Nephron (organoid): ENCODE measurements around the gene RUNX2.

Experiments used
- H3K27ac Mint-ChIP-seq, 3 experiments: 2 replicates each; pipeline ENCODE4 v1.8.0; 2020; ENCODE audit warnings: mixed read lengths in 3 of 3, mild to moderate bottlenecking in 2 of 3, moderate library complexity in 1 of 3
- H3K27me3 Mint-ChIP-seq: 2 replicates; pipeline ENCODE4 v1.8.0; 2021; ENCODE audit warnings: low read depth, mild to moderate bottlenecking, moderate library complexity, mixed read lengths
- H3K36me3 Mint-ChIP-seq: 2 replicates; pipeline ENCODE4 v1.8.0; 2020; ENCODE audit warnings: low read depth, mixed read lengths
- H3K4me1 Mint-ChIP-seq: 2 replicates; pipeline ENCODE4 v1.8.0; 2020; ENCODE audit warnings: mixed read lengths
- H3K4me3 Mint-ChIP-seq, 3 experiments: 2 replicates each; pipeline ENCODE4 v1.8.0; 2020; ENCODE audit warnings: mild to moderate bottlenecking in 3 of 3, mixed read lengths in 3 of 3, moderate library complexity in 2 of 3
- H3K9me3 Mint-ChIP-seq: 2 replicates; pipeline ENCODE4 v1.8.0; 2020; ENCODE audit warnings: mixed read lengths
- TF ChIP-seq, protein P1 (sequence below), 3 experiments: fragments of 200-600 bp; sonication (generic); IDR thresholded peaks; one replicate each; pipeline ENCODE4 v1.5.0; 2021; ENCODE audit warnings: antibody characterized with exemption in 3 of 3; ENCODE audit not compliant: unreplicated experiment in 3 of 3

The RUNX2 gene

DNA sequence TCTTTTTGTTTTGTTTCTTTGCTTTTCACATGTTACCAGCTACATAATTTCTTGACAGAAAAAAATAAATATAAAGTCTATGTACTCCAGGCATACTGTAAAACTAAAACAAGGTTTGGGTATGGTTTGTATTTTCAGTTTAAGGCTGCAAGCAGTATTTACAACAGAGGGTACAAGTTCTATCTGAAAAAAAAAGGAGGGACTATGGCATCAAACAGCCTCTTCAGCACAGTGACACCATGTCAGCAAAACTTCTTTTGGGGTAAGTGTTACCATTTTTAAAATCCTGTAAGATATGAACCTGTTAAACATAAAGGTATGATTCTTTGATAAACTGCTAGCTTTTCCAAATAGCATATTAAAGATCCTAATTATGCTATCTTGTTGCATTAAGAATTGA, 393 bp downstream of the RUNX2 start:
- H3K36me3 Mint-ChIP-seq = no peaks in the 10 kb centered on the region
- H3K27me3 Mint-ChIP-seq = no peaks in the 10 kb centered on the region
- H3K4me3 Mint-ChIP-seq = peak overlapping the region in 2 of 3 experiments; percentile 8
- H3K27ac Mint-ChIP-seq = peak overlapping the region; percentile 71 to 82 (median 77)
- TF ChIP-seq, protein P1, sequence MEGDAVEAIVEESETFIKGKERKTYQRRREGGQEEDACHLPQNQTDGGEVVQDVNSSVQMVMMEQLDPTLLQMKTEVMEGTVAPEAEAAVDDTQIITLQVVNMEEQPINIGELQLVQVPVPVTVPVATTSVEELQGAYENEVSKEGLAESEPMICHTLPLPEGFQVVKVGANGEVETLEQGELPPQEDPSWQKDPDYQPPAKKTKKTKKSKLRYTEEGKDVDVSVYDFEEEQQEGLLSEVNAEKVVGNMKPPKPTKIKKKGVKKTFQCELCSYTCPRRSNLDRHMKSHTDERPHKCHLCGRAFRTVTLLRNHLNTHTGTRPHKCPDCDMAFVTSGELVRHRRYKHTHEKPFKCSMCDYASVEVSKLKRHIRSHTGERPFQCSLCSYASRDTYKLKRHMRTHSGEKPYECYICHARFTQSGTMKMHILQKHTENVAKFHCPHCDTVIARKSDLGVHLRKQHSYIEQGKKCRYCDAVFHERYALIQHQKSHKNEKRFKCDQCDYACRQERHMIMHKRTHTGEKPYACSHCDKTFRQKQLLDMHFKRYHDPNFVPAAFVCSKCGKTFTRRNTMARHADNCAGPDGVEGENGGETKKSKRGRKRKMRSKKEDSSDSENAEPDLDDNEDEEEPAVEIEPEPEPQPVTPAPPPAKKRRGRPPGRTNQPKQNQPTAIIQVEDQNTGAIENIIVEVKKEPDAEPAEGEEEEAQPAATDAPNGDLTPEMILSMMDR (IDR thresholded peaks at IDR 0.05; ENCODE audit: unreplicated experiment in 3 of 3) = no peak
- H3K9me3 Mint-ChIP-seq = no peaks in the 10 kb centered on the region
- peaks cover 13% of the 10 kb centered on the region for H3K4me1 Mint-ChIP-seq

DNA sequence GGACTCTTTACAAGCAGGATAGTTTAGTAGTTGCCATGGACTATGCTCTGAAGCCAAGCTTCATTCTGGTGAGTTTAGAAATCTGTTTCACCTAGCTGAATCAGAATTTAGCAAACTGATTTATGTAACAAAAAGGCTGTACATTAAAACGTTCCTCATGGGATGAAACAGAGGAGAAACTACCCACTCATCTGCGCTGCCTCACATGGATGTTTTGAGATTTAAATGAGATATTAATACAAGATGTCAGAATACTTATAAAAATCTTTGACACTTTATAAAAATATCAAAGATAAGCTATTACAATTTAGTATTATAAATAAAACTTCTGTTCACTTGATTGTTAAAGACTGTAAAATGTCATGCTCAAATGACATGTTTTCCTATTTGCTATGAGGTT, 16.8 kb downstream of the RUNX2 start:
- Mint-ChIP-seq H3K4me1 (no peaks in the 10 kb centered on the region), H3K4me3 (no peak overlapping the region), H3K27ac (no peak overlapping the region), H3K27me3 (no peaks in the 10 kb centered on the region), H3K36me3 (no peaks in the 10 kb centered on the region), H3K9me3 (no peaks in the 10 kb centered on the region)
- TF ChIP-seq, protein P1 (IDR thresholded peaks at IDR 0.05; ENCODE audit: unreplicated experiment in 3 of 3) = no peak

DNA sequence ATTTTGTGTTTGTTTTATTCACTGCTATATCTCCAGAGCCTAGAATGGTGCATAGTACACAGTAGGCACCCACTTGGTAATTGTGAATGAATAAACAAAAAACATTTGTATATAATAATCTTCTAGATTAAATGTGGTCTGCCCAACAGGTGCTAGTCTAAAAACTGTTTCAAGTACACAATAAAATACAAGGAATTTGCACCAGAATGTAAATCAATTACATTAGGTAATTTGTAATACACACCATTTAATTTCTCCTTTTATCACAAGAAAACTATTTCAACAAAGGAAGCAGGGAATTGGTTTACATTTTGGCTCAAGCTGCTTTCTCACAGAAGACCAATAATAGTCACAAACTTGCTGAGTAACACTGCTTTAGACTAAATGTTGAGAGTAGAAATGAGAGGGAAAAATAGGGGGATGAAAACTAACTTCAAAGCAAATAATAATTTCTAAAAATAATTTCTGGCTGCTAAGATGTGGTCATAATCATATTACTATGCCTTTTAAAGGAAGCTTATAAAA, 22.1 kb downstream of the RUNX2 start:
- TF ChIP-seq, protein P1 (IDR thresholded peaks at IDR 0.05; ENCODE audit: unreplicated experiment in 3 of 3) = no peak
- H3K9me3 Mint-ChIP-seq = no peaks in the 10 kb centered on the region
- H3K4me1 Mint-ChIP-seq = peaks cover 5% of the 10 kb centered on the region
- no peak overlapping the region for H3K4me3 Mint-ChIP-seq
- H3K27me3 Mint-ChIP-seq = no peaks in the 10 kb centered on the region
- no peaks in the 10 kb centered on the region for H3K36me3 Mint-ChIP-seq
- no peak overlapping the region for H3K27ac Mint-ChIP-seq

DNA sequence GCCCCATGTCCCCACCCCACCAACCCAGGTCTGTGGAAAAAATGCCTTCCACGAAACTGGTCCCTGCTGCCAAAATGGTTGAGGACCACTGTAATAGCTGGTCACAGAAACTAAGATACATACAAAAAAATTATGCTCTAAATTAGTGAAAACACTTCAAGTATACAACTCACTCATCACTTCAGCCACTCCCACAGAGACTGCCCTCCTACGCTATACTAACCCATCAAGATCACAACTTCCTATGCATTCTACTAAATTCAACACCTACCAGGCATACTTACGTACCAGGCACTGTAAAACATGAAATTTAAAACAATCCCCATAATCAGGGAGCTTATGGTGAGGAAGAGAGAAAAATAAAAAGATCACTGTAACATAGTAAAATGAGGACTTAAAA, 22.9 kb downstream of the RUNX2 start:
- H3K27me3 Mint-ChIP-seq = no peaks in the 10 kb centered on the region
- H3K27ac Mint-ChIP-seq = no peak overlapping the region
- H3K36me3 Mint-ChIP-seq = no peaks in the 10 kb centered on the region
- H3K4me1 Mint-ChIP-seq = peaks cover 5% of the 10 kb centered on the region
- no peak overlapping the region for H3K4me3 Mint-ChIP-seq
- TF ChIP-seq, protein P1 (IDR thresholded peaks at IDR 0.05; ENCODE audit: unreplicated experiment in 3 of 3) = no peak
- H3K9me3 Mint-ChIP-seq = no peaks in the 10 kb centered on the region

GRCh38 chr6:45351667-45352066, 23.5 kb downstream of the RUNX2 start:
- no peak overlapping the region for H3K4me3 Mint-ChIP-seq
- TF ChIP-seq, protein P1 (IDR thresholded peaks at IDR 0.05; ENCODE audit: unreplicated experiment in 3 of 3) = no peak
- H3K4me1 Mint-ChIP-seq = peaks cover 5% of the 10 kb centered on the region
- no peak overlapping the region for H3K27ac Mint-ChIP-seq
- no peaks in the 10 kb centered on the region for H3K27me3 Mint-ChIP-seq
- H3K36me3 Mint-ChIP-seq = no peaks in the 10 kb centered on the region
- H3K9me3 Mint-ChIP-seq = no peaks in the 10 kb centered on the region

GRCh38 chr6:45353654-45354053, 25.5 kb downstream of the RUNX2 start:
- no peaks in the 10 kb centered on the region for H3K9me3 Mint-ChIP-seq
- no peaks in the 10 kb centered on the region for H3K27me3 Mint-ChIP-seq
- TF ChIP-seq, protein P1 (IDR thresholded peaks at IDR 0.05; ENCODE audit: unreplicated experiment in 3 of 3) = no peak
- no peaks in the 10 kb centered on the region for H3K36me3 Mint-ChIP-seq
- H3K4me3 Mint-ChIP-seq = no peak overlapping the region
- H3K4me1 Mint-ChIP-seq = peaks cover 5% of the 10 kb centered on the region
- no peak overlapping the region for H3K27ac Mint-ChIP-seq
